ENCODE data around the gene MTF1.

The MTF1 gene

DNA sequence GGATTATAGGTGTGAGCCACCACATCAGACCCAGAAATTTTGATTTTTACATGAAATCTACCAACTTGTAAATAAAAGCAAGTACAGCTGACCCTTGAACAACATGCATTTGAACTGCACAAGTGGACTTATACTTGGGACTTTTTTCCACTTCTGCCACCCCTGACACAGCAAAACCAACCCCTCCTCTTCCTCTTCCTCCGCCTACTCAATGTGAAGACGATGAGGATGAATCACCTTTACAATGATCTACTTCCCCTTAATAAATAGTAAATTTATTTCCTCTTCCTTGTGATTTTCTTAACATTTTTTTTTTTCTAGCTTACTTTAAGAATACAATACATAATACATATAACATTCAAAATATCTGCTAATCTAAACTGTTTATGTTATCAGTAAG lies 33.9 kb downstream of the MTF1 start:
- no peak for DNase-seq

DNA sequence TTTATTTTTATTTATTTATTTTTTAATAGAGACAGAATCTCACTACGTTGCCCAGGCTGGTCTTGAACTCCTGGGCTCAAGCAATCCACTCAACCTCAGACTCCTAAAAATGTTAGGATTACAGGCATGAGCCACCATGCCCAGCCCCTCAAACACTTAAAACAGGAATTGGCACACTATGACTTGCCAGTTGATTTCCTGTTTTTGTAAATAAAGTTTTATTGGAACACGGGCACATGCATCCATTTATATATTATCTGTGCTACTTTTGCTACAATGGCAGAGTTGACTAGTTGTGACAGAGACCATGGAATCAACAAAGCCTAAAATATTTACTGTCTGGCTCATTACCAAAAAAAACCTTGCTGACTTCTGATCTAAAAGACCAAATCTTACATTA lies 35.4 kb downstream of the MTF1 start:
- DNase-seq = no peak

DNA sequence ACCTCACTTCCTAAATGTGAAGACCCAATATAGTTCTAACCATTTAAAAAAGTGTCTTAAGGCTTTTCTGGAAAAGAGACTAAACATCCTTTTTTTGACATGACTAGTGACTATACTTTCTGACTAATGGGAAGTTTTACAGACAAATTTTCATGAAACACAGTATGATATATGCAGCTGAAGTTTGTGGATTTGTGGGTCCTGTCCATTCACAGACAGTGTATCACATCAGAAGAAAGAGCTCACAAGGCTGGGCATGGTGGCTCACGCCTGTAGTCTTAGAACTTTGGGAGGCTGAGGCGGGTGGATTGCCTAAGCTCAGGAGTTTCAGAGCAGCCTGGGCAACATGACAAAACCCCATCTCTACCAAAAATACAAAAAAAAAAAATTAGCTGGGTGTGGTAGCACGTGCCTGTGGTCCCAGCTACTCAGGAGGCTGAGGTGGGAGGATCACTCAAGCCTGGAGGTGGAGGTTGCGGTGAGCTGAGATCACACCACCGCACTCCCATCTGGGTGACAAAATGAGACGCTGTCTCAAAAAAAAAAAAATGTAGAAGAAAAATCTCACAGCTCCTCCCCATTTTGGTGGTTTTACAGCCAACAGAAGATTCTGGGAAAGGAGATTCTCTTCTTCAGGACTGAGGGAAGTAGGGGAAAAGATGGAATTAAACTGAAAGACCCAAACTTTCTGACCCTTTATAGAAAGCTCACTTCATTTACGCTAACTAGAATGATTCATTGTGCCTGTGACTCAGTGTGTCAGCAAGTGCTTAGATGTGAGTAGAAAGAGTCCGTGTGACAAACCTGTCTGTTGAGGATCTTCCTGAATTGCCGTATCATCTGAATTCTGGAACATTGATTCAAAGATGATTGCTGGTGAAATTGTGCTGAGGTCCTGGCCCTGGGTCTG lies 36.2 kb downstream of the MTF1 start:
- no peak for DNase-seq

DNA sequence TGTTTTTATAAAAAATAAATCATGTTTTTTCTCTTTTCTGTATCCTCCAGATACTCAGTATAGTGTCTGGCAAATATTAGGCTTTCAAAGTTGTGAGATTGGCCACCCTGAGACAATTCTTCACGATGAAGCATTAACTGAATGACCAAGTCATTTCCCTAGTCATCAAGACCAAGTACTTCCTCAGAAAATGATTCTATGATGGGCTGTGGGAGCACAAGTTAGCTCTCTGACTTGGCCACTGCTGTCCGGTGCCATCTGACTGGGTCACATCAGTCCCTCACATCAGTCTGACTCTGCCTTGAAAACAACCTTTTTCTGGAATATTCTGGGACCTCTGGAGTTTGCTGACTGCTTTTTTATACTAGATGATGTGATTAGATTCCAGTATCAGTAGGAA lies 37.9 kb downstream of the MTF1 start:
- no peak for DNase-seq

DNA sequence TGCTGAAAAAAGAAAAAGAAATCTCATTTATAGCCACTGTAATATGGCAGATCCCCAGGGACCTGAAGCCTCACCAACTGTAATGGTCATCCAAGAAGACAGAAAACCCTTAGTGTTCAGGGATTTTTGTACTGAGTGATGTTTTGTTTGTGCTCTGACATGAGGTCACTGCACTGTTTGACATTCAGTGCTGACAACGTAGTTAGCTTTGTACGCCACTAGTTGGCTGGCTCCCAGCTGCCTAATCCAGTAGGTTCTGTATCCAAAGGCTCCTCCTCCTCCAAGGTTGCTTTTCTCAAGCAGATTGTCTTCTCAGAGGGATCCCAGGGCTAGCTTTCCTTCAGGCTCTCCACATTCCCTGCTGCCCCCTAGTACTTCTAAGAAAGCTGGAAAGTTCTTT lies 41.9 kb downstream of the MTF1 start:
- DNase-seq = no peak

DNA sequence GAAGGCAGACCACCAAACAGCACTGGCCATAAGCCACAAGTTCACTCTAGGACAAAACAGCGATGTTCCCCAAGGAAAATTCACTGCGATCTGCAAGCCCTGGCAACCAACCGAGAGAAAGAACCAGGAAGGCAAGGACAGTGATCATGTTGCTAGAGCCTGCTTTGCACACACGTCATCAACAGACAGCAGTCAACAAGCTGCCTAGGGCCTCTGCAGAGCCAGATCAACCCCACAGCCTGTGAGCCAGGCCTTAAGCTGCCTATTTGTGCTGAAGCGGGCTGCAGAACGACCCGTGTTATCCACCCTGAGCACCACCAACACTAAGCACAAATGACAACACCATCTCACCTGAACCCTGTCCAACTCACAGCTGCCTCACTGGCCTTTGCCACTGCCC lies 45.1 kb downstream of the MTF1 start:
- no peak for DNase-seq

DNA sequence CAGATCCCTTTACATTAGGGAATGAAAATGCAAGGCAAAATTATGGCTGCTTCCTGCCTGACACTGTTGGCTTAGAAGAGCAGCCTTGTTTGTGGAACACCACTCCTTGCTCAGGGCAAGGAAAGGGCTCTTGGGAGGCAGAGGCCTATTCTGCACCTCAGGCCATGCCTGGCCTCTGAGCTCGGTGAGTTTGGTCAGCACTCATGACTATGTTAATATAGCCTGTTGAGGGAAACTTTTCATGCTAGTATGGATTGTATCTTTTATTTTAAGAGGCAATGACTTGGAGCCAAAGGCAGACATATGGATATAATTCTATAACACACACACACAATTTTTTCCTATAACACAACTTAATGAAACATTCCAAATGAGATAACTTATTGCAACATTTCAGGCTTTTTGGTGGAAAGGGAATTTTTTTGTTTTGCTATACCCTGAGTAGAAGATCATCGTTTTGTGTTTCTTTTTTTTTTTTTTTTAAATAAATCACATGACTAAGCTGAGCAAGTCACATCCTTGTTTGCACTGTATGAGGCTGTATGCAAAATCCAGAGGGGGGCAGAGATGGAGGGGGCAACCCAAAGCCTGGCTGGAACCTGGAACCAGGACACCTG lies 45.8 kb downstream of the MTF1 start:
- DNase-seq = no peak

DNA sequence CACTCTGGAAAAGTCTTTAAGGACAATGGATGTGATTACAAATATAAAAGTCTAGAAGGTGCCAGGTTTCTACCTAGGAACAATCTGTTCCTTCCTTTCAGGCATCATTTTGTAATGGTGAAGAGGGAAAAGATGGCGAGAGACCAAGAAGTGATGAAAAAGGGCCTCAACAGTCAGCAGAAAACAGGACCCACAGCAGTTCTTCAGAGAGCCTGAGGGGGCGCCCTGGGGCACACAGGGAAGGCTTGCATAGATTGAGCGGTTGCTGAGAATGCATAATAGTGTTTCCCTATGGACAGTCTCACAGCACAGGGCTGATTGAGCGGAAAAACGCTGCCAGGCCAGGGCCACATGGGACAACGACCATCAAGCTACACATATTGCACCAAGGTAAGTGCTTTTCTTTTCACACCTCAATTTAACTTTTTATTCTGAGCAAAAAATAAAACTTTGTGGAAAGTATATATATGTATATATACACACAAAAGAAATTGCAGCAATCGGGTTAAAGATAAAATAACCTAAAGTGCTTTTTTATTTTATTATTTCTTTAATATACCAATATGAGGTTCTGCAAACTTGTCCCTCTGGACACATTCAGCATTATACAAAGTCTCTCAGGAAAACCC lies 48.3 kb downstream of the MTF1 start:
- DNase-seq = peak; percentile 70

DNA sequence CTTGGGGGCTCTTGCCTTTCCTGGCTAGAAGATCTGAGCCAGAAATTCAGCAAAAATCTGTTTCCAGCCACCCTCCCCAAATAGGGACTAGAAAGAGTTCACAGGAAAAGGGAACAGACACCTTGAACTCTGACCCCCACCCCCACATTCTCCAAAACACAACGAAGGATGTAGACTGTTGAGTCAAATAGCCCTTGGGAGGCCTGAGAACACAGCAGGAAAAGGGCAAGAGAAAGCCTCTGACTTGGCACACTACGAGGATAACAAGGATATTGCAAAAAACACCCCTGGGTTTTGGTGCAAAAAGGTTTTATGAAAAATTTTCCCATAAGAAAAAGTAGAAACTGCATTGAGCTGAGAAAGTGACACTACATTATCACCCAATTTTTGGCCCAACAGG lies 49.5 kb downstream of the MTF1 start:
- DNase-seq = no peak

DNA sequence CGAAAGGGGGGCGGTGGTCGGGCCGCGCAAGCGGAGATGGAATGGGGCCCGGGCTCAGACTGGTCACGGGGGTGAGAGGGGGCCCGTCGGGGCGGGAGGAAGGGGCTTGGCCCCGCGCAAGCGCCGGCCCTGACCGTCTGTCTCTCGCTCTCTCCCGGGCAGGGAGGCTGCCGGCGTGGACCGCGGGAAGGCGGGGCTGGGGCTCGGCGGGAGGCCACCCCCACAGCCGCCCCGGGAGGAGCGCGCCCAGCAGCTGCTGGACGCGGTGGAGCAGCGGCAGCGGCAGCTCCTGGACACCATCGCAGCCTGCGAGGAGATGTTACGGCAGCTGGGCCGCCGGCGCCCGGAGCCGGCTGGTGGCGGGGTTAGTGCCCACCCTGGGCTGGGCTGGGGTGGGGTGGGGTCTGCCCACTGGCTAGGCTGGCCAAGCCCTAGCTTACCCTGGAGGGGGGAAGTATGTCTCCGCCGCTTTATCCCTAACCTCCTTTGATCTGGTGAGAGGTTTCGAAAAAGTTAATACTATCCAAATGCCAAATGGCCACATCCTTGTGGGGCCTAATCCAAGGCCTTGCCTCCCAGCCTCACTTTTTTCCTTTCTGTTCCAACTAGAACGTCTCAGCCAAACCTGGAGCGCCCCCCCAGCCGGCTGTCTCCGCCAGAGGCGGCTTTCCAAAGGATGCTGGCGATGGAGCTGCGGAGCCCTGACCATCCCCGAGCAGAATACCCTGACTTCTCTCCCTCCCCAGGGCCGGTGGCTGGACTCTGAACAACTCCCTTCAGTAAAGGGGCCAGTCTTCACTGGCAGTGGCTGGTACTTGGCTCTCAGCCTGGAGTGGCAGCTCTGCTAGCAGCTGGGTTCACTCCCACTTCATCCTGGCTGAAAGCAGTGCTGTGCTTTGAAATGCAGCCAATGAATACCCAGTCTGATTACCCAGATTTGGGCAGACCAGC lies 50.7 kb downstream of the MTF1 start:
- DNase-seq = peak; percentile 81

DNA sequence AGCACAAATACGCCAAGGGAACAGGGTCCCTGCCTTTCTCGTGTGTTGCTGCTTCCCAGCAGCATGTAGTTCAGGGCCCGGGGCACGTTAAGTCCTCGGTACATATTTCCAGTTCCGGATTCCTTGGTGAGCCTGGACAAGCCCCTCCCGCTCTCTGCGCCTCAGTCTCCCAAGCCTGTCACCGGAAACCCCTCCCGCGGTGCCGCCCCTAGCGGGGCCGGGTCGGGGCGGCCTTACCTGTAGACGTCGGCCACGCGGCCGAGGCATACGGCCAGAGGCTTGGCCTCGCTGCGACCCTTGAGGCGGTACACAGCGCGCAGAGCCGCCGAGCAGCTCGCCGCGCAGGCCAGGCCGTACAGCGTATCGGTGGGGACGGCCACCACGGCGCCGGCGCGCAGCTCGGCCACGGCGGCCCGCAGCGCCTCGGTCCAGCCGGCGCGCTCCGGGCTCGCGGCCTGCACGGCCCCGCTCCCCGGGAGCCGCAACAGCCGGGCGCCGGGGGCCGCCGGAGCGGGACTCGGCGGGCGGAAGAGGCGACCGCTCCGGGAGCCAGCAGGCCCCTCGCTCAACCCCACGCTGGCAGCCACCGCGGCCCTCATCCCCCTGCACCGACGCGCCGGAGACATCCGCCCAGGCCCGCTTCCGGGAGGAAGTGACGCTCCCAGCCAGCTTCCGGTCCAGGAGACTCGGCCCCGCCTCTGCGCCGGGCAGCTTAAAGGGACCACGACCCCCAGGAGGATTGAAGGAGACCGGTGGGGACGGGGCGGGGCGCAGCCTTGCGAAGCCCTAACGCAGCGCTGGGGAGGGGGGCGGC lies 51.6 kb downstream of the MTF1 start, which contains the start of the genes C1orf122 and YRDC:
Gene C1orf122, plus strand, starts transcription at position 236 of the 814 bp plus-strand sequence. CDS start 615 bp downstream, outside the sequence.
Gene YRDC, minus strand, starts transcription at position 654 of the 814 bp plus-strand sequence. Its CDS starts 28 bp downstream, at position 626.
- DNase-seq = peak; percentile 97

DNA sequence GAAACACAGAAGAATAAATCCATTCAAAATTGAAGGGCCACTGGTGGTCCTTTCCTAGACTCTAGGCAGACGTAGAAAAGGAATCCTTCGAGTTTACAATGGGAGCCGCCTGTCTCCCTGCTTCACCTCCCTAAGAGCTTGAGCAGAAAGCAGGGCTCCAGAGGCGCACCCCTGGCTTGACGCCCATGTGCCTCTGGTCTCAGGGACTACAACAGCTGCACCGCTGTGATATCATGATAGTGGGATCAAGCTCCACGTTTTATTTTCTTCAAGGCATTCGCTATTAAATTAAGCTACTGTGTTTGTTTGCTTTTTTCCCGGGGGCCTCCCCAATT lies 52.2 kb downstream of the MTF1 start:
- no peak for DNase-seq

DNA sequence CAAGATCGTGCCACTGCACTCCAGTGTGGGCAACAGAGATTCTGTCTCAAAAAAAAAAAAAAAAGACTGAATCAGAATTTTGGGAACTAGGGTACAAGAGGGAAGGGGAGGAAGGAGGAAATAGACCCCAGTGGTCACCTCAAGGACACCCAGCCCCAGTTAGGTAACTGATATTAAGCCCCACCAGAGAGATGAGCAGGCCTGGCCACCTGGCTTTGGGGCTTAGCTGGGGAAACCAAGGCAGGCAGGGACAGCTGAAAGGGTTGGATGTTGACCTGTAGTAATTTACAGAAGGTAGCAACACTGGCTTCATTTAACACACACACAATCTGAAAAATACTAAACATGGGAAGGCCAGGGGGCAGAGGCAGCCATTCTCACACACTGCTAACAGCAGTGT lies 57.0 kb downstream of the MTF1 start:
- DNase-seq = no peak

DNA sequence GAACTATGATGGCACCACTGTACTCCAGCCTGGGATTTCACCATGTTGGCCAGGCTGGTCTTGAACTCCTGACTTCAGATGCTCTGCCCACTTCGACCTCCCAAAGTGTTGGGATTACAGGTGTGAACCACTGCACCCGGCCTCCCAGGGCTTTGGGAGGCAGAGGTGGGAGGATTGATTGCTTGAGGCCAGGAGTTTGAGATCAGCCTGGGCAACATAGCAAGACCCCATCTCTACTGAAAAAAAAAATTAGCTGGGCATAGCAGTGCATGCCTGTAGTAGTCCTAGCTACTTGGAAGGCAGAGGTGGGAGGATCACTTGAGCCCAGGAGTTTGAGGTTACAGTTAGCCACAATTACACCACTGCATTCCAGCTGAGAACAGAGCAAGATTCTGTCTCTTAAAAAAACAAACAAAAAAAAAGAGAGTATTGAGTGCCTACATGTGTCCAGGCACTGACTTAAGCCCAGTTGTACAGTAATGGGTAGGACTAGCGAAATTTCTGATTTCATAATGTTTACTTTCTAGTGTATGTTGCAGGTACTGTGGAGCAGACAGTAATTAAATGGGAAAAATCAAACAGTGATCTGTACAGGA lies 61.5 kb downstream of the MTF1 start:
- no peak for DNase-seq

DNA sequence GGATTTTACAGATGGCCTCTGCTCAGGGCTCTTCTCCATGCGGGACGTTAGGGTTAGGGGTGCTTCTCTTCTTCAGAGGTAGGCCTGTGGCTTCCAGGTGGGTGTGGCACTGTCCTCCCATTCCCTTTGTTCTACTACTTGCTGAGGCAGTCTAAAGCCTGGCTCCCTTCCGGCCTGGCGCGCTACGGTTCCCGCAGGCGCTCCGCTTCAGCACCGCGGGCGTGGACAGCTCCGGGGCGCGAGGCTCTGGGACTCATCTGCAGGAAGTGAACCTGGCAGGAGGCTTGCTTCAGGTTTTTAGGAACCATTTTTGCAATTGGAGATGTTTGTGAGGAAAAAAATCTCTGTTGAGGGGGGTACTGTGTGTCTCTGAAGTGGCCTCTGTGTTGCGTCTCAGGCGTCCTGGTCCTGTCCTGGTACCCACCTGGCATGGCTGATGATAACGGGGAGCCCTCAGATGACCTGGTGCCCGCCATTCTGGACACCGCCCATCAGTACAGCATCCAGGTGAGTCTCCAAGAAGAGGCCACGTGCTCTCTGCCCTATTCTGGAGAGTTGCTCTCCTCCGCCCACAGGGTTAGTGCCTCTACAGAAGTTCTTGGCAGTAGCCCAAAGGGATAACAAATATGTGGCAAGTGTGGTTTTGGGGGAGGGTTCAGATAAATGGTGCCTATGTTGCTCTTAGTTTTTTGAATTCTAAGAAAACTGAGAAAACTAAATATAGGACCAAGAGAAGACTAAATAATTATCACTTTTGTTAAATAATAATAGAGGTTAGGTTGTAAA lies 63.9 kb downstream of the MTF1 start:
- no peak for DNase-seq

DNA sequence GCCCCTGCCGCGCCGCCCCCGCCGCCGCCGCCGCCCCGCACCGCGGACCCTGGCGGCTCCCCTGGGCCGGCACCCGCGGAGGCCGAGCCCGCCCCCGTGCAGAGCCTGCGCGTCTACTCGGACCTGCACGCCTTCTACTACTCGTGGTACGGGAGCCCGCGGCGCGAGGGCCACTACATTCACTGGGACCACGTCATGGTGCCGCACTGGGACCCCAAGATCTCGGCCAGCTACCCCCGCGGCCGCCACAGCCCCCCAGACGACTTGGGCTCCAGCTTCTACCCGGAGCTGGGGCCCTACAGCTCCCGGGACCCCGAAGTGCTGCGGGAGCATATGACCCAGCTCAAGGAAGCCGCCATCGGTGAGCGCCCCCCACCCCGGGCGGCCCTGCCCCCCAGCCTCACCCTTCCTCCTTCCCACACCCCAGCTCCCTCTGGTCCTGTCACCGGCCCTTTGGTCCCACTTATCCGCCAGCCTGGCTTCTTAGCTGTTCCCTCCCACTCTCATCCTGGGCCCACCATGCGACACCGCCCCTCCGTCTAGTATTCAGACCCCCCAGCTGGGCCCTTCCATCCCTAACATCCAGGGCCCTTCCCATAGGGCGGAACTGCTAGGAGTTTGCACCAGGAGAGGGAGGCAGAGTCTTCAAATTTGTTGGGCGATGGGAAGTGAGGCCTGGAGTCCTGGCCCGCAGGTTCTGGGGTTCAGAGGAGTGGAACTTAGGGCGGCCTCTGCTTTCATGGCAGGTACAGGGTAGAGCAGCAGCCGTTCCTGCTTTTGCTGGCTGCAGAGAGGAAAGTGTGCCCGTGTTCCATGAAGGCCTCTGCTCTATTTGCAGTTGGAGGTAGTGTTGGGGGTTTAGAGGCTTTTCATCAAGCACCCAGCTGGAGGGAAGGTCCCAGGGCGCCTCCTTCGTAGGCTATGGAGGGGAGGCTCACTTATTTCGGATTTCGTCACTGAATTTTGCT lies 64.7 kb downstream of the MTF1 start:
- DNase-seq = no peak

DNA sequence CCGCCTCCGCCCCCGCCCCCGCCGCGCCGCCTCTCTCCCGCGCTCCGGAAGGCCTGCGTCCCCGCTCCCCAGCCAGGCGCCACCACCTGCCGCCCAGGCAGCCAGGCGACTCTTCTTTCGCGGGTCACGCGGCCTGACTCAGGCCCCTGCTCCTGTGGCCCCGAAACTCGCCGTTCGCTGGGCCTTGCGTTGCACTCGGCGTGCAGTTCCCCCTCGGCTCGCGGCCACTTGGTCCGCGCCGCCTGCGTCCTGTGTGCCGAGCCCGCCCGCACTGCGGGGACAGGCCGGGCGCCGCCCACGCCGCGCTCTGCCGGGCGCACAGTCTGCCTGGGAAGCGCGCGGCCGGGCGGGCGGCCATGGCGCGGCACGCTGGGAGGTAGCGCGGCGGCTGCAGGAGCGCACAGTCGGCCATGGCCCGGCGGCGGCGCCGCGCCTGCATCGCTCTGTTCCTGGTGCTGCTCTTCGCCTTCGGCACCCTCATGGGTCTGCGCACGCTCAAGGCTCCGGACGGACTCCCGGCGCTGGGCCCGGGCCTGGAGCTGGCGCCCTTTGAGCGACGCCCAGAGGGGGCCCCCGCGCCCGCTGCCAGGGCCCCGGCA lies 65.5 kb downstream of the MTF1 start, which contains the start of gene MANEAL:
Gene MANEAL, plus strand, starts transcription at position 75 of the 599 bp plus-strand sequence. Its CDS starts 336 bp downstream, at position 411.
- DNase-seq = peak; percentile 57

DNA sequence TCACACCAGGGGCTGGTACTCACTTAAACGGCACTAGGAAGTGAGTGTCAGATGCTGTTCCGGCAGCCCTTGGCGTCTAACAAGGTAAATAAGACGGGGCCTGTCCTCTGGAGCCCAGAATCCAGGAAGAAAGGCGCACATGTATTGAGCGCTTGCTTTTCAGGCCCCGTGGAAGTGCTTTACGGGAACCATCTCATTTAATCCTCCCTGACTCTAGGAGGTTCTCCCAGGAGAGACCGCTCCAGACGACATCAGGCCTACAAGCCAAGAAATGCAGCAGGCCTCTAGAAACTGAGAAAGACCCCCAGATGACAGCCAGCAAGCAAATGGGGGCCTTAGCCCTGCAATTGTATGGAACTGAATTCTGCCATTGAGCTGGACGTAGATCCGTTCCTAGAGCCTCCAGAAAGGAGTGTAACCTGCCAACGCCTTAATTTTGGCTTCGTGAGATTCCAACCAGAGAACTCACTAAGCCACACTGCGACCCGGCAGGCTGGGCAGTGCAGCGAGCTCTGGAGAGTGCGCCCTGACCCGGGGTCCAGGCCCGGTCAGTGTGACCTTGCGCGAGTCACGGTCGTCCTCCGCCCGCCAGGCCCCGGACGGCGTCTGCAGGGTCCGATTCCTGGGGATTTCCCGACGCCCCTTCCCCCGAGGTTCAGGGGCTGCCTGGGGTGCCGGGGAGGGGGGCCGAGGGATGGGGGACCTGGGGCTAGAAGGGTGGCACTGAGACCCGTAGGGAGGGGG lies 66.3 kb downstream of the MTF1 start:
- no peak for DNase-seq
